Natural killer cell treated with Interleukin-12 subunit alpha and Interleukin-12 subunit beta and Interleukin-15 and Interleukin-18, amount 100 ng/mL, for 72 hours (primary cell): ENCODE results near the gene ASIC2. TPM values are rescaled to one million over a fixed set of nuclear protein-coding genes. Genes with fewer than 3 reads are reported as not detected.

Experiments
- ATAC-seq, 2 donors: fragments of 150-1000 bp; cut with Tn5 transposase in 1 of 2; sonication (Bioruptor Pico), chemical (Tn5 transposase) in 1 of 2; 2 replicates each; pipeline ENCODE4 v1.10.0; 2021
- DNase-seq: peaks from one replicate; pipeline ENCODE4 v3.0.0; 2022; ENCODE audit warnings: low spot score
- H3K27ac Mint-ChIP-seq, 2 donors: 1 replicate in 1 of 2; 2 replicates in 1 of 2; pipeline ENCODE4 v1.8.0; 2022; ENCODE audit warnings: mixed read lengths in 2 of 2, mild to moderate bottlenecking in 1 of 2, moderate library complexity in 1 of 2
- H3K27me3 Mint-ChIP-seq, 2 donors: 1 replicate in 1 of 2; 2 replicates in 1 of 2; pipeline ENCODE4 v1.8.0; 2022; ENCODE audit warnings: mixed read lengths in 2 of 2
- H3K36me3 Mint-ChIP-seq: one replicate; pipeline ENCODE4 v1.8.0; 2022; ENCODE audit warnings: mixed read lengths
- H3K4me1 Mint-ChIP-seq, 2 donors: 1 replicate in 1 of 2; 2 replicates in 1 of 2; pipeline ENCODE4 v1.8.0; 2022; ENCODE audit warnings: low read depth in 2 of 2, mixed read lengths in 2 of 2, mild to moderate bottlenecking in 1 of 2
- H3K4me3 Mint-ChIP-seq: one replicate; pipeline ENCODE4 v1.8.0; 2022; ENCODE audit warnings: mixed read lengths
- H3K9me3 Mint-ChIP-seq: 2 replicates; pipeline ENCODE4 v1.8.0; 2022; ENCODE audit warnings: mixed read lengths
- total RNA-seq, 2 donors: library from RNA; stranded (reverse); gene quantifications; one replicate each; pipeline ENCODE4 v1.2.3, GENCODE V29; 2022

The ASIC2 gene
- total RNA-seq, 2 donors from 2014 or later: not detected

DNA sequence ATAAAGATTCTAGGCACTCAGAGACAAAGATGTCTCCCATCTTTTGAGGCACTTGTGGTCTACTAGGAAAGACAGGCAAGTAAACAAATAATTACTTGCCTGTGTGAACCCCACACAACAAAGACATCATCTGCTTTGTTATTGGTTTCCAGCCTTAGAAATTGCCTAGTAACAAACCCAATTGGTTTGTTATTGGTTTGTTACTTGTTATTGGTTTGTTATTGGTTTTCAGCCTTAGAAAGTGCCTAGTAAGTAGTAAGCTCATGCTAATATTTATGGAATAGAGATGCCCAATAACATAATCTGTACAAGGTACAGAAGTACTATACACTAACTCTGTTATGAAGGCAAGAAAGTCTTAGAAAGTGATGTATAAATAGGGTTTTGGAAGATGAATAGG lies 67.1 kb downstream of the ASIC2 start:
- H3K9me3 Mint-ChIP-seq: no peaks in the 10 kb centered on the region
- no peaks in the 10 kb centered on the region for H3K36me3 Mint-ChIP-seq
- H3K4me1 Mint-ChIP-seq: no peaks in the 10 kb centered on the region
- ATAC-seq (no peak), DNase-seq (no peak)
- no peak overlapping the region for H3K4me3 Mint-ChIP-seq
- H3K27ac Mint-ChIP-seq: no peak overlapping the region
- H3K27me3 Mint-ChIP-seq: peaks cover 16 to 45% of the 10 kb centered on the region in 2 donors

DNA sequence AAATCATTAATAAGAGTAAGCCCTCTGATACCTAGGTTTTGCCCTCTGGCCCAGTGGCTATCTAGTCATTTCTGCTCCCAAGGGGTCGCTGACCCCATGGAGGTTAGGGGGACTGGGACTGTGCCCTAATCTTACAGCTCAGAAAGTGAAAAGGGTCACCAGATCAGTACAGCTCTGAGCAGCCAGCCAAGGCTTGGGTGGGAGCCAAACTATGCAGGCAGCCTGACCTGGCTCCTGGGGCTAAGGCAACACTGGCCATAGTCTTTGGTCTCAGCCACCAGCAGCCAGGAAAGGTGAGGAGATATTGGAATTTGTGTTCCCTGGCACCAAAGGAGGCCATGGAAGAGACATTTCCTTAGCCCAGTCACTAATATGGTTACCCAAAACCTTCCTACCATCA lies 67.6 kb downstream of the ASIC2 start:
- no peak overlapping the region for H3K27ac Mint-ChIP-seq
- ATAC-seq (no peak), DNase-seq (no peak)

DNA sequence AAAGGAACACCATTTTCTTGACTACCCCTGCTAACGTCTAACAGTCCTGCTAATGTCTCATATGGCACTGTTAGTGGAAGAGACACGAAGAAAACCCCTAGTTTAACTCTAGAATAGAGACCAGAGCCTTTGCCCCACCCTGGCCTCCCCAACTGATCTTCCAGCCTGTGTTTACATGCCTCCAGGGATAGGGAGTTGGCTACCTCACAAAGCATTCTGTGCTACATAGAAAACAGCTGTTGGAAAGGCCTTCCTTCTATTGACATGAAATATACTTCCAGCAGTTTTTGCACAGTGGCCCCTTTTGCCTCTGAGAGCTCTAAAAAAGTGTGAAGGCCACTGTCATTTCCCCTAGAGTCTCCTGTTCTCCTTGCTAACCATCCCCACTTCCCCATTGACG lies 73.1 kb downstream of the ASIC2 start:
- no peak for DNase-seq
- Mint-ChIP-seq H3K27me3 (peaks cover 22 to 48% of the 10 kb centered on the region in 2 donors), H3K27ac (no peak overlapping the region), H3K36me3 (no peaks in the 10 kb centered on the region), H3K4me3 (no peak overlapping the region), H3K4me1 (no peaks in the 10 kb centered on the region), H3K9me3 (no peaks in the 10 kb centered on the region)
- no peak for ATAC-seq

More for the DNA sequence above, 67.6 kb downstream of the ASIC2 start:
- Mint-ChIP-seq H3K4me3 (no peak overlapping the region), H3K4me1 (no peaks in the 10 kb centered on the region), H3K36me3 (no peaks in the 10 kb centered on the region), H3K27me3 (peaks cover 16 to 45% of the 10 kb centered on the region in 2 donors), H3K9me3 (no peaks in the 10 kb centered on the region)

DNA sequence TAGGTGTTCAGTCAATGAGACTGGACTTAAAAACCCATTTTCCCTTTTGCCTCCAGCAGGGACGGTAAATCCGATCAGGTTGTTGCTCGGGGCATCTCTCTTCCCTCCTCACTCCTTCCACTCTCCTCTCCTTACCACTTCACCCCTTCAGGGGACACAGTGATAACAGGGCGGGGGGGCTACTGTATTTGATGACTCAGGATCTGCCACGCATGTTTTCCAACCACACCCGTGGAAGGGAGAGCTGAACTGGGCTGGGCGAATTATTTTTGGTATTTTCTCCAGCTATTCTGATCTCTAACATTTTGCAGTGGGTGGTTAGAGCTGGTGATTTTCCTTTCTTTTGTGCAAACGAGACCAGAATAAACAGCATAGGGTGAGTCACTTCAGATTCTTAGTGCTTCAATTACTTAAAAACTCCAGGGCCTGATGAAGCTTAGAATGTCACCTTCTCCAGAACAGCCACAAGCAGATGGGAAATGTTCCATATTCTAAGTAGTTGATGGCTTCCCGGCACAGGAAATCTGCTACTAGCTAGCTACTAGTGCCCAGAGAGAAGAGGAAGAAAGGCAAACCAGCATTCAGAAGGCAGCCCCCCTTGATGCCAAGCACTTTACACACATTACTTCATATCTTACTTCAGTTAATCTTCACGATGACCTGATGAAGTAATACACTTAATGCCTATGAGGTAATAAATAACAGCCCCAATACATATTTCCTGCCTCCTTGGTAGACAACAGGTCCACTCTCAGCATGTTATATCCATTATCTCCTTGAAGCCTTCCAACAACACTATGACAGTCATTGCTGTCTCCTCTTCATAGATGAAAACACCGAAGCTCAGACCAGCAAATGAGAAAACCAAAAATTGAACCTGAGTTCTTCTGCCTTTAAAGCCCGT lies 74.1 kb downstream of the ASIC2 start:
- DNase-seq: no peak
- no peaks in the 10 kb centered on the region for H3K9me3 Mint-ChIP-seq
- no peaks in the 10 kb centered on the region for H3K4me1 Mint-ChIP-seq
- no peak for ATAC-seq
- H3K4me3 Mint-ChIP-seq: no peak overlapping the region
- no peaks in the 10 kb centered on the region for H3K36me3 Mint-ChIP-seq
- H3K27me3 Mint-ChIP-seq: peaks cover 27 to 46% of the 10 kb centered on the region in 2 donors
- H3K27ac Mint-ChIP-seq: no peak overlapping the region

DNA sequence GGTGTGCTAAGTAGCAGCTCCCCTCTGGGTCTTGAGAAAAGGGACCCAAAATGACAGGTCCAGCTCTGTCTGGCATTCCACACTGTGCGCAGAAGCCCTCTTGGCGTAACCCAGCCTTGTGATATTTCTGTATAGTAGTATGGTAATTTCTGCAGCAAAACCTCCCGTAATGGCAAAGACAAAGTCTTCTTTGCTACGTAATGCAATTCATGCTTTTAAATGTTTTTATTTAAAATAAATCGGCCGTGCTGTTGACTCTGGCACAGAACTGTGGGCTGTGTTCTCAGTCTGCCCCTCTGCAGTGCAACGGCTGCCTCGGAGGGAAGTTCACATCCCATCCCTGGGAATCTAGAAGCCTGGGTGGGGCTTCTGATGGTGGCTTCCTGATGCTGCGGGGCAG lies 75.2 kb downstream of the ASIC2 start:
- no peak for ATAC-seq
- Mint-ChIP-seq H3K4me3 (no peak overlapping the region), H3K27me3 (peaks cover 24 to 38% of the 10 kb centered on the region in 2 donors), H3K4me1 (no peaks in the 10 kb centered on the region), H3K36me3 (no peaks in the 10 kb centered on the region), H3K27ac (no peak overlapping the region), H3K9me3 (no peaks in the 10 kb centered on the region)
- DNase-seq: no peak

DNA sequence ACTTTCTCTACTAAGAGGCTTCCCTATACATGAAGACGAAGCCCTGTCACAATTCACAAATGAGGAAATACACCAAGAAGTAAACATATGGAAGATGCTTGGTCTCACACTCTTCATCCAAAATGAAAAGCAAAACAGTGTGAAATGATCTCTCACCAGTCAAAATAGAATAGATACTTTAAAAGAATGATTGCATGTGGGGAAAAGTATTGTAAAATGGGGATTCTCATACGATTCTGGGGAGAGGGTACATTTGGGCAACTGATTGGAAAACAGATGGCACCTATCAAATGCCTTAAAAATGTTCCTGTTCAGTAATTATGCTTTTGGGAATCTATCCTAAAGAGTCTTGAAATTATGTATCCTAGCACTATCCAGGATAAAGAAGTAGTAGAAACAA lies 78.1 kb downstream of the ASIC2 start:
- Mint-ChIP-seq H3K27me3 (peaks cover 31 to 51% of the 10 kb centered on the region in 2 donors), H3K27ac (no peak overlapping the region), H3K36me3 (no peaks in the 10 kb centered on the region), H3K4me3 (no peak overlapping the region), H3K9me3 (no peaks in the 10 kb centered on the region), H3K4me1 (no peaks in the 10 kb centered on the region)
- ATAC-seq (no peak), DNase-seq (no peak)

DNA sequence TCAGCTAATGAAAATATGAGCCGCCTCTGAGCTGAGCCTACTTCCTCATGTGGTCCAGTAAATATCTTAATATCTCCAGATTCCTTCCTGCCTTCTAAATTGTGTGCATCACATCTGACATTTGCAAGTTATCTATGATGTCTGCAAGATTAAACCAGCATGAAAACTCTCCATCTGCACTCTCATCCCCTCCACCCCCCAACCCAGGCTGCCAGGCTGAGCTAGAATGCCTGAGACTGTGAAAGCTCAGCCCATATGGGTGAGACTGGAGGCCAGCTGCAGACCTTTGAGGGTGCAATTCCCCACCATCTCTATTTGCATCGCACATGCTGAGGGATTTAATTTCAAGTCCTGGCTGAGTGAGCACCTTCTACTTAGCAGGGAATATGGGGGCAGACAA lies 82.8 kb downstream of the ASIC2 start:
- no peaks in the 10 kb centered on the region for H3K9me3 Mint-ChIP-seq
- no peaks in the 10 kb centered on the region for H3K36me3 Mint-ChIP-seq
- no peaks in the 10 kb centered on the region for H3K4me1 Mint-ChIP-seq
- DNase-seq (no peak), ATAC-seq (no peak)
- H3K27ac Mint-ChIP-seq: no peak overlapping the region
- H3K4me3 Mint-ChIP-seq: no peak overlapping the region
- H3K27me3 Mint-ChIP-seq: peaks cover 20 to 36% of the 10 kb centered on the region in 2 donors

DNA sequence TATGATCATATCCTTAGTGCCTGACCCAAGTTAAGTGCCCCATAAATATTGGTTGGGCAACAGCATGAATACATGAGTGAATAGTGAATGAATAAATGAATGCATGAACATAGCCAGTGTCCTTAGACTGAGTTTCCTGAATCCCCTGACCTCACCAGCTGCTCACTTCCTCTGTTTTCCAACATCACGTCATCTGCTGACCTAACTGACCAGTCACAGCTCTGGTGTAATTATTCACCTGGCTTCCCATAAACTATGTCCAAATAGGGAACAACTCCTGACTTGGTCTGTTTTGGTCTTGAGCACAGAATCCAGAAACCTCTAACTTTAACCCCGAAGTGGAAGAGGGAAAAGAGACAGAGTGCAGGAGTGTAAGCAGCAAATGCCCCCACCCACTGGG lies 83.4 kb downstream of the ASIC2 start:
- no peak for ATAC-seq
- no peaks in the 10 kb centered on the region for H3K36me3 Mint-ChIP-seq
- no peak overlapping the region for H3K27ac Mint-ChIP-seq
- H3K27me3 Mint-ChIP-seq: peaks cover 16 to 32% of the 10 kb centered on the region in 2 donors
- no peaks in the 10 kb centered on the region for H3K9me3 Mint-ChIP-seq
- no peak for DNase-seq
- no peaks in the 10 kb centered on the region for H3K4me1 Mint-ChIP-seq
- no peak overlapping the region for H3K4me3 Mint-ChIP-seq

DNA sequence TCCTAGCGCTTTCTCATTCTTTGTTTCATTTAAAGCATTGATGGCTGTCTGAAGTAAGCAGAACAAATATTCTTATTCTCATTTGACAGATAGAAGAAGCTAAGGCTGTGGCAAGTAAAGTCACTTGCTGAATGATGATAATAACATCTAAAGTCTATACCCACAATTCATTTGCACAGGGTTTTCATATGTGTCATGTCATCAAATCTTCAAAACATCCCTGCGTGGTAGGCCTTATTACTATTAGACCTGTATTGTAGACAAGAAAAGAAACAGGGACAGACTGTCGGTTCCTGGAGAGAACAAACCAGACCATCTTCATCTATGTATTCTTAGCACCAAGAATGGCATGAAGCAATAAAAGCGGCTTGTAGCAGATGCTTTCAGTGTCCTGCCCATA lies 85.9 kb downstream of the ASIC2 start:
- peaks cover 19 to 32% of the 10 kb centered on the region in 2 donors for H3K27me3 Mint-ChIP-seq
- H3K9me3 Mint-ChIP-seq: no peaks in the 10 kb centered on the region
- H3K27ac Mint-ChIP-seq: no peak overlapping the region
- H3K4me1 Mint-ChIP-seq: no peaks in the 10 kb centered on the region
- no peak for ATAC-seq
- no peak overlapping the region for H3K4me3 Mint-ChIP-seq
- DNase-seq: no peak
- no peaks in the 10 kb centered on the region for H3K36me3 Mint-ChIP-seq

DNA sequence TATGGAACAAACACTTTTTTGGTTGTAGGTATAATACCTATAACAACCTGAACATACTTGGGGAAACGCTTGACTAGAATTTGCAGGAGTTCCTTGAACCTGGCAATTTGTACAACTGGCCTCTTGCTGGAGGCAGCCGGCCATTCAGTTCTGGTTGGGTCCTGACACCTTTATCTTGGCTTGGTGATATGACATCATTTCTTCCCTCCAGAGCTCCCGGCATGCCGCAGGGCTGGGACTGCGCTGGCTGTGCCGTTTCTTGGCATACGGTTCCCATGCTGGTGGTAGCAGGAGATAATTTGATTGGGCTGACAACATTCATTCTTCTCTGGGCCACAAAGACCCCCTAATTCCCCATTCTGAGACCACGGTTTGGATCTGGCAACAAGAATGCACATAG lies 87.5 kb downstream of the ASIC2 start:
- Mint-ChIP-seq H3K36me3 (no peaks in the 10 kb centered on the region), H3K4me1 (no peaks in the 10 kb centered on the region), H3K27me3 (peaks cover 20 to 34% of the 10 kb centered on the region in 2 donors), H3K27ac (no peak overlapping the region), H3K4me3 (no peak overlapping the region), H3K9me3 (no peaks in the 10 kb centered on the region)
- ATAC-seq (no peak), DNase-seq (no peak)

DNA sequence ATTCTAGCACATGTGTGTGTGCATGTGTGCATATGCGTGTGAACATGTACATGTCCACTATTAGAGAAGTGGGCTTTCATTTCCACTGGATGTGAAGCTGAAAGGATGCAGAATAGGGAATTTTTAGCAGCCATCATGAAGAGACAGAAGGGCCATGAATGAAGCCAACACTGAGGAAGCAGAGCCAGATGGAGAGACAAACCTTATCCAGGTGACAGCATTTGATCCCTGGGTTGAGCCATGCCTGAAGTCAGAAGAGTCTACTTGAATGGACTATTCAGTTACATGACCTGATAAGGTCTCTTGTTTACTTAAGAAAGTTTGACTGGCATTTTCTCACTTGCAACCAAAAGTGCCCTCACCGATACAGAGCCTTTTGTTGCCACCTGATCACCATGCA lies 88.4 kb downstream of the ASIC2 start:
- Mint-ChIP-seq H3K27me3 (peaks cover 23 to 42% of the 10 kb centered on the region in 2 donors), H3K27ac (no peak overlapping the region), H3K9me3 (no peaks in the 10 kb centered on the region), H3K4me1 (no peaks in the 10 kb centered on the region), H3K4me3 (no peak overlapping the region), H3K36me3 (no peaks in the 10 kb centered on the region)
- ATAC-seq (no peak), DNase-seq (no peak)

DNA sequence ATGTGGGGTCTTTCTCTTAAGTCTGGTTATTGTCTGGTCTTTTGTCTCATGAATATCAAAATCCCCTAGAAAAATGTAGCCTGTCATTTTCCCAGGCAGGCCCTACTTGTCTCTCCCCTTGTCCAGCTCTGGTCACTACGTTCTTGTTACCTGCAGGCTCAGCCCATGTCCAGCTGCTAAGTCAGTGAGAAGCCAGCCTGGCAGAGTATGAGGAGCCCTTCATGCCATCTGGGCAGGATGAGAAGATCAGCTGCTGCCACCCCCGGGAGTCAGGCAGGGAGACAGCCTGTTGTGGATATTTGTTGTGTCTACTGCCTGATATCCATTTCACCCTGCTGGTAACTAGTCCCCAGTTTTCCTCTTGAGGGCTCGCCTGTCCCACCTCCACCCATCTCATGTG lies 88.9 kb downstream of the ASIC2 start:
- H3K9me3 Mint-ChIP-seq: no peaks in the 10 kb centered on the region
- H3K4me1 Mint-ChIP-seq: no peaks in the 10 kb centered on the region
- H3K27me3 Mint-ChIP-seq: peaks cover 23 to 45% of the 10 kb centered on the region in 2 donors
- ATAC-seq (no peak), DNase-seq (no peak)
- H3K4me3 Mint-ChIP-seq: no peak overlapping the region
- H3K27ac Mint-ChIP-seq: no peak overlapping the region
- no peaks in the 10 kb centered on the region for H3K36me3 Mint-ChIP-seq

DNA sequence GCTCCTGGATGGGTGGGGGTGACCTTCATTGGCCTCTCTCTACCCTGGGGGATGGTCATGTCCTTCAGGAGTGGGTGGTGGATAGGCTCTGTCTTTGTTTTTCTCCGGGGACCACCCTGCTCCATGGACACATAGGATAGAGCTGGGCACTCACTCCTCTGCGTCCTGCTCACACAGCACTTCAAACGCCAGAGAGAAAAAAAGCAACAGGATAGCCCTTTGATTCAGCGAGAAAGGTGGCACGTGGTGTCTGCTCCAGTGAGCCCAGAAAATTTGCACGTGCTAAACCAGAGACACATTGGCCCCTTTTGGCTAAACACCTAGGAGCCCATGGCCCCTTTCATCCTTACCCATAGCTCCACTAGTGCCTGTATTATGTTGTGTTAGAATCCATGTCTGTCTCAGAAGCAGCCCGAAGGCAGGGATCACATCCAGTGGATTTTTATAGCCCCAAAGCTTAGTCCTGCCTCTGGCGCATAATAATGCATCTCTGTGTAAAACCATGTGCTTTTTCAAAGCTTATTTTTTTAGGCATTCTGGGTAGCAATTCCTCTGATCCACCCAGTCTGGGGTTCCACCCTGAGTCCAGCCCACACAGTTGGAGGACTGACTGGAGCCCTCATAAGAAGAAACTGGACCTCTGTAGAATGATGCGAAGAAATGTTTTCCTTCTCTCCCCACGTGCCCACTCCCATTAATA lies 90.1 kb downstream of the ASIC2 start:
- H3K27ac Mint-ChIP-seq: no peak overlapping the region
- ATAC-seq: no peak
- peaks cover 20 to 40% of the 10 kb centered on the region in 2 donors for H3K27me3 Mint-ChIP-seq
- no peak for DNase-seq
- no peaks in the 10 kb centered on the region for H3K9me3 Mint-ChIP-seq
- no peaks in the 10 kb centered on the region for H3K36me3 Mint-ChIP-seq
- no peak overlapping the region for H3K4me3 Mint-ChIP-seq
- H3K4me1 Mint-ChIP-seq: no peaks in the 10 kb centered on the region

DNA sequence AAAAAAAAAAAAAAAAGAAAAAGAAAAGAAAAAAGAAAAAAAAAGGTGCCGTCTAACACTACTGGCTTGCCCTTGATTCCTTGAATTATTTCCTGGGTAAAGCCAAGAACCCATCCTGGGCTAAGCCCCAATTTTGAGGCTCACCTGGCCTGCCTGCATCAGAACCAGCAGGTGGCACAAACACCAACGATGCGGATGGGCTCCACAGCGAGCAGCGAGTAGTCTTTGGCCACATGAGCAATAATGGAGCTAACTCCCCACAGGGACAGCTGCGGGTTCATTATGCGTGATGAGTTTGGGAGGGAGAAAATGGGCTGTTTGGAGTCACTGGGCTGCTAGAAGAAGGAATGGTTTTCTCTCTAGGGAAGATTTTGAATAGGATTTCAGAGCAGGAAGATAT lies 91.1 kb downstream of the ASIC2 start:
- Mint-ChIP-seq H3K9me3 (no peaks in the 10 kb centered on the region), H3K27me3 (peaks cover 17 to 36% of the 10 kb centered on the region in 2 donors), H3K4me1 (no peaks in the 10 kb centered on the region), H3K4me3 (no peak overlapping the region), H3K27ac (no peak overlapping the region), H3K36me3 (no peaks in the 10 kb centered on the region)
- ATAC-seq (no peak), DNase-seq (no peak)
